ENCODE measurements around the gene OR56A3. TPM values are rescaled to one million over a fixed set of nuclear protein-coding genes. Genes with fewer than 3 reads are reported as not detected.

Gene OR56A3
- total RNA-seq, 1 donor from 2014 or later: not detected

DNA sequence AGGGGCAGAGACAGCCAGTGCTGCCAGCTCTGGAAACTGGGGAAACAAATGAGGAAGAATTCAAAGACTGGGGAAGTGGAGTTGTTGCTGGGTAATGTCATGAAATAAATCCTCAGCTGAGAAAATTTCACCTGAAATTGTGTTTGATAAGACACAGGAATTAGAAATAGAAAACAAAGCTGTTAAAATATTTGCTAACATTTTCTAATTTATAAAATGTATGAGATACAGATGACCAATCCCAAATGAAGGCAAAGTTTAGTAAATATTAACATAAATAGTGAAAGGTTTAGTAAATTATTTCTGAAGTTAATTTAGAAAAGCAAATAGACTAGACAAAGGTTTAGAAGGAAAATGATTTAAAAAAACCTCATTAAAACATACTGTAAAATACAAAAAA lies 26.3 kb downstream of the OR56A3 start, which contains the start of gene OR56A5:
OR56A5 (minus strand) TSS at position 101 of the 400 bp plus-strand sequence; CDS start at position 101, 0 bp downstream.
- no peak for DNase-seq (ENCODE audit: low read depth in 2 of 2)

DNA sequence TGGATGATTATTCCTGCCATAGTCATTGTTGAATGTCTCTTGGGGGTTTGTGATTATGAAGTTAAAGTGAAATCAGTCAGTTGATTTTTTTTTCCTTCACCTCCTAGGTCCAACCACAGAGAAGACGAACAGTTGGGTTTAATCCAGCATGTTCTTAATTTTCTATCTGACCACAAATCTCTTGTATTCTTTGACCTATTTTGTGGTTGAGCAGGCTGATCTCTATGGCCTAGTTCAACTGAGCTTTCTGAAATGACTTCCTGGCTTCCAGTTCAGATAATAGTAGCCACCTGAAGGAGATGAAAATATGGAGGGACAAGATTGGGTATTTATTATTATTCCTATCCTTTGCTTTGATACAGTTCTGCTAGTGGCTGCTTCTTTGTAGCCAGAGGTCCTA lies 31.5 kb downstream of the OR56A3 start:
- DNase-seq (ENCODE audit: low read depth in 2 of 2): no peak

DNA sequence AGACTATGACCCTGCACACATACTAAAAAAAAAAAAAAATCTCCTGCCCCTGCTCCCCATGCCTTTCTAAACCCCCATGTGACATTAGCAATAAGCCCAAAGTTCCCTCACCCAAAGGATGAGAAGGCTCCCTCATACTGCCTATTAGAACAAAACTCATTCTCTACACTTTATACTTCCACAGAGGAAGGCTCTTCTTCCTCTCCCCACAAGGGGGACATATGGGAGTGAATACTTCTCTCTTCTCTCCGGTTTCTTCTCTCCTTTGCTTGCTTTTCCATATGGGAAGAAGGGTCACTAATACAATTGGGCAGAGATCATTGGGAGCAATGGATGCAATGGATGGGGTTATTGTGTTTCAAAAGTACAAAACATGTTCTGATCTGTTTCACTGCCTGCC lies 41.4 kb downstream of the OR56A3 start:
- no peak for DNase-seq (ENCODE audit: low read depth in 2 of 2)

DNA sequence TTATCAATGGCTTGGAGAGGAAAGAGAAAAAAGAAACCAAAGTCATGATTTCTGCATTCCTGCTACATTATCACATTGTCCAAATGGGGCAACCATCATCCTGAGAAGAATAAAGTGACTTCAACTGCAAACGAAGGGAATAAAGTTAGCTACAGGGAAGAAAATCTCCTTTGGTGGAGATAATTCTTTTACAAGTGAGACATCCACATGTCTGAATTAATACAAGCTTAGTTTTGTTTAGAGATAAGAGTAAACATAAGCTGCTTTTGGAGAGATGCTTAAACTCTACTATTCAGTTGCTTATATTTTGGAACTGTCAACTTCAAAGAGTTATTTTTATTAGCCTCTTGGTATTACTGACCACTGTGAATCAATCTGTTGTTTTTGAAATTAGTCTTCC lies 44.8 kb downstream of the OR56A3 start, which contains the start of gene OR52L1:
OR52L1 (minus strand) TSS at position 101 of the 400 bp plus-strand sequence; CDS start at position 46, 55 bp downstream.
- DNase-seq (ENCODE audit: low read depth in 2 of 2): no peak

DNA sequence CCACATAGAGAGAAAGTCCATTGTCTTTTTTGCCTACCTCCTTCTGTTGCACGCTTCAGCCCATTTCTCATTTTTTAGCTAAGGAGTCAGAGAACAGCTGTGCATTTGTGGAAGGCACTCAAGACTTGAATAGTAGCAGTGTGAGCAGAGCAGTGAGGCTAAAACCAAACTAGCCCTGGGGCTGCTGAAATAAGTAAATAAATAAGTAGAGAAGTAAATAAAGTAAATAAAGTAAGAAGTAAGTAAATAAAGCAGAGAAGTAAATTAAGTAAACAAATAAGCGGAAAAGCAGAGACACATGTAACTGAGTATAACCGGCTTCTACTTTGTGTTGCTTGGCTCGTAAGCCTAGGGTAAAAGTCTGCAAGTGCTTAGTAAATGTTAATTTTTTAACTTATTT lies 47.2 kb downstream of the OR56A3 start:
- no peak for DNase-seq (ENCODE audit: low read depth in 2 of 2)

DNA sequence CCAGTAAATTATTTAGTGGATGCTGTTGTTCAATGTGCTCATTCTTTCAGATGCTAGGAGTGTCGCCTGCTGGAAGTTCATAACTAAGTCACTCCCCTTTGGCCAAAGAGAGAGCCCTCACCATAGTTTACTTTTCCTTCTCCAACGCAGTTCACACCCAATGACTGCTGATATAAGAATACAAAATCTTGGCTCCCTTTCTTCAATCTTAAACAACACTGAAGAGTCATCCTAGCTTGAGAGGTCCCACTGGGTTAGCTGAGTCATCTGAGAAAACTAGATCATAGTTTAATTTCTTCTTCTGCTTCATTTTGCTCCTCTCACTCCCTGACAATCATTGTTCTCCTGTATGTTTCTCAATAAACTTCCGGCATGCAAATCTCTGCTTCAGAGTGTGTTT lies 50.1 kb downstream of the OR56A3 start:
- DNase-seq (ENCODE audit: low read depth in 2 of 2): no peak

DNA sequence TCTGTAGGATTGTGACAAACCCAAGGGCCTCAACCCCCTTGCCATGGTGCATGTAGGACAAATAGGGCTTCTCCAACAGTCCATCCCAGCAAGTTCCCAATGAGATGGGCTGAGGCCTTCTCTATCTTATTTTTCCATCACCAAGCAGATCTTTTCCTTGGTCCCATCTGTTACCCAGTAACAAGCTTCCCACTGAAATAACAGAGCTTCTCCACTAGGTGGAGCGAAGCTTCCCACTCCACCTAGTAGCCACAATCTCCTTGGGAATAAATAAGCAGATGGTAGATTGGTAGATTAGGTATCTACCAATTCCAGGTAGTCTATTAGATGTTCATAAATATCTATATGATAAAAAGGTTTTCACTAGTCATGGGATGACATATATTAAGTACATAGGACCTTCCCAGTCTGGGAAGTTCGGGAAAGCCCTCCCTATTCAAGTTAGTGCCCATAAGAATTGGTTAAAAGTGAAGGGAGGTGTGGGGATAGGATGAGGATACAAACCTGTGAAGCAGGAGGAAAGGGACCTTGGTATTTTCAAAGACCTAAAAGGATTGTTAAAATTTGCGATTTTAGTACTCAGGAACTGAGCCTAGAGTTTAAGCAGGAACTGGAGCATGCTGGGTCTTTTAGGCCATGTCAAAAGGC lies 50.7 kb downstream of the OR56A3 start:
- peak; percentile 46 for DNase-seq (ENCODE audit: low read depth in 2 of 2)

DNA sequence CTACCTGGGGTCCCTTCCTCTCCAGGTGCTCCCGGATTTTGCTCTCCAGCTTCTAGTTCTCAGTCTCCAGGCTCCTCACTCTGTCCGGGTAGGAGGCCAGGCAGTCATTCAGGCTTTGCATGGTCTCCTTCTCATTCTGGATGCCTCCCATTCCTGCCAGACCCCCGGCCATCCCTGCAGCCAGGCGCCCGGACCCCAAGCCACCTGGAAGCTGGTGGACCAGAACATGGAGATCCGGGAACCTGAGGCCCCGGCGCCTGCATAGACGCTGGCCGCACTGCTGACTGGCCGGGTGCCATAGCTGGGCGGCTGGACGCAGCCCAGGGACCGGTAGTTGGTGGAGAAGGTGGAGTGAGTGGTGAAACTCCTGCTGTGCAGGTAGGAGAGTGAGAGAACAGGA lies 52.7 kb downstream of the OR56A3 start:
- no peak for DNase-seq (ENCODE audit: low read depth in 2 of 2)

Other genes with a start within 250 kb of the OR56A3 start
- not detected in 2 replicates for gene OR56B1, start 205.8 kb upstream of the OR56A3 start, total RNA-seq
- gene OR52N4, start 188.0 kb upstream of the OR56A3 start, total RNA-seq: not detected in 2 replicates
- gene OR52N5, start 158.9 kb upstream of the OR56A3 start, total RNA-seq: not detected in 2 replicates
- gene OR52N1, start 151.0 kb upstream of the OR56A3 start, total RNA-seq: not detected in 2 replicates
- gene OR52N2, start 133.3 kb upstream of the OR56A3 start, total RNA-seq: not detected in 2 replicates
- not detected in 2 replicates for gene OR52E6, start 100.4 kb upstream of the OR56A3 start, total RNA-seq
- not detected in 2 replicates for gene OR52E8, start 84.6 kb upstream of the OR56A3 start, total RNA-seq
- gene OR52E4, start 61.6 kb upstream of the OR56A3 start, total RNA-seq: not detected in 2 replicates
- gene OR52E5, start 49.0 kb upstream of the OR56A3 start, total RNA-seq: not detected in 2 replicates
- gene OR56A5, start 26.2 kb downstream of the OR56A3 start, total RNA-seq: not detected in 2 replicates
- gene OR52L1, start 44.7 kb downstream of the OR56A3 start, total RNA-seq: not detected in 2 replicates
- not detected in 2 replicates for gene OR56A4, start 64.7 kb downstream of the OR56A3 start, total RNA-seq
- gene OR56A1, start 88.5 kb downstream of the OR56A3 start, total RNA-seq: not detected in 2 replicates
- not detected in 2 replicates for gene OR56B4, start 165.4 kb downstream of the OR56A3 start, total RNA-seq
- gene OR52B2, start 228.1 kb downstream of the OR56A3 start, total RNA-seq: not detected in 2 replicates